Measurements from ENCODE around the gene MTG1.

- TF ChIP-seq EZH2 (IDR thresholded peaks at IDR 0.05; ENCODE audit: insufficient read depth, low read length) (no peak), CTCF (IDR thresholded peaks at IDR 0.05; ENCODE audit: insufficient read depth, low read depth, low read length) (no peak)
Measured at GRCh38 chr10:133353202-133353959, 40.6 kb upstream of the MTG1 start.

Data from astrocyte (in vitro differentiated cells and primary cell).